T-helper 17 cell (primary cell): ENCODE results near the gene ST8SIA4. TPM values are rescaled to one million over a fixed set of nuclear protein-coding genes. Genes with fewer than 3 reads are reported as not detected.

Source experiments
- ATAC-seq: fragments of 150-1000 bp; cut with Tn5 transposase; 2 replicates; pipeline ENCODE4 v1.10.0; 2021; ENCODE audit warnings: mild to moderate bottlenecking, moderate library complexity
- DNase-seq, 3 donors: peaks; one replicate each; pipeline versions ENCODE4 v3.0.0 to v3.0.0-alpha.2; 2020 to 2021
- H3K9me3 ChIP-seq: one replicate; pipeline ENCODE4 v1.7.0; 2013; ENCODE audit warnings: low read length, mild to moderate bottlenecking; ENCODE audit not compliant: control insufficient read depth, poor library complexity, severe bottlenecking
- H3K27ac Mint-ChIP-seq: one replicate; pipeline ENCODE4 v1.8.0; 2022; ENCODE audit warnings: mild to moderate bottlenecking, moderate library complexity, mixed read lengths
- H3K27me3 Mint-ChIP-seq: one replicate; pipeline ENCODE4 v1.8.0; 2022; ENCODE audit warnings: mixed read lengths
- H3K36me3 Mint-ChIP-seq: one replicate; pipeline ENCODE4 v1.8.0; 2022; ENCODE audit warnings: low read depth, mixed read lengths
- H3K4me1 Mint-ChIP-seq: one replicate; pipeline ENCODE4 v1.8.0; 2022; ENCODE audit warnings: mild to moderate bottlenecking, mixed read lengths
- H3K4me3 Mint-ChIP-seq: one replicate; pipeline ENCODE4 v1.8.0; 2022; ENCODE audit warnings: mild to moderate bottlenecking, moderate library complexity, mixed read lengths
- total RNA-seq, 4 donors: library from RNA in 2 of 4; stranded (reverse) in 2 of 4; gene quantifications; one replicate each; pipeline ENCODE4 v1.2.3 and lab custom pipeline; 2022 to 2026

The ST8SIA4 gene
- total RNA-seq (10 to 100 TPM; 27.5 to 29.0 TPM), total RNA-seq (lab: John Stamatoyannopoulos, UW) (49.7 to 75.4 reads per million in 2 donors)

GRCh38 chr5:100903039-100903887 lies at the start of gene ST8SIA4:
Gene ST8SIA4, minus strand, starts transcription at chr5:100903282. Its CDS starts 327 bp downstream, at chr5:100902955.
- Mint-ChIP-seq H3K4me1 (peaks cover 51% of the 10 kb centered on the region), H3K36me3 (peaks cover 5% of the 10 kb centered on the region)

GRCh38 chr5:100950985-100951384 lies 47.9 kb upstream of the ST8SIA4 start:
- Mint-ChIP-seq H3K27ac (no peak overlapping the region), H3K27me3 (no peaks in the 10 kb centered on the region), H3K4me1 (peaks cover 2% of the 10 kb centered on the region), H3K4me3 (no peak overlapping the region), H3K36me3 (no peaks in the 10 kb centered on the region)
- ATAC-seq (no peak), DNase-seq (no peak)
- peaks cover 6% of the 10 kb centered on the region for H3K9me3 ChIP-seq

More at GRCh38 chr5:100903039-100903887, at the start of gene ST8SIA4:
- ATAC-seq, result peak; percentile 75
- no peaks in the 10 kb centered on the region for H3K9me3 ChIP-seq
- H3K27ac Mint-ChIP-seq, result peak within 1 kb of the TSS; percentile 99
- peak; percentile 76 to 87 (median 82) for DNase-seq
- no peaks in the 10 kb centered on the region for H3K27me3 Mint-ChIP-seq
- peak within 1 kb of the TSS; percentile 99 for H3K4me3 Mint-ChIP-seq

- DNase-seq (no peak), ATAC-seq (no peak)
- Mint-ChIP-seq H3K4me1 (peaks cover 4% of the 10 kb centered on the region), H3K36me3 (peaks cover 2% of the 10 kb centered on the region), H3K4me3 (no peak overlapping the region), H3K27me3 (no peaks in the 10 kb centered on the region), H3K27ac (no peak overlapping the region)
- H3K9me3 ChIP-seq, result no peaks in the 10 kb centered on the region
Measured at GRCh38 chr5:100913298-100913697, 10.2 kb upstream of the ST8SIA4 start.

GRCh38 chr5:100909034-100909433 lies 6.0 kb upstream of the ST8SIA4 start:
- H3K36me3 Mint-ChIP-seq, result peaks cover 2% of the 10 kb centered on the region
- peaks cover 25% of the 10 kb centered on the region for H3K4me1 Mint-ChIP-seq
- ATAC-seq, result no peak
- no peak for DNase-seq
- H3K4me3 Mint-ChIP-seq, result no peak overlapping the region
- no peak overlapping the region for H3K27ac Mint-ChIP-seq
- no peaks in the 10 kb centered on the region for H3K9me3 ChIP-seq
- no peaks in the 10 kb centered on the region for H3K27me3 Mint-ChIP-seq

DNA sequence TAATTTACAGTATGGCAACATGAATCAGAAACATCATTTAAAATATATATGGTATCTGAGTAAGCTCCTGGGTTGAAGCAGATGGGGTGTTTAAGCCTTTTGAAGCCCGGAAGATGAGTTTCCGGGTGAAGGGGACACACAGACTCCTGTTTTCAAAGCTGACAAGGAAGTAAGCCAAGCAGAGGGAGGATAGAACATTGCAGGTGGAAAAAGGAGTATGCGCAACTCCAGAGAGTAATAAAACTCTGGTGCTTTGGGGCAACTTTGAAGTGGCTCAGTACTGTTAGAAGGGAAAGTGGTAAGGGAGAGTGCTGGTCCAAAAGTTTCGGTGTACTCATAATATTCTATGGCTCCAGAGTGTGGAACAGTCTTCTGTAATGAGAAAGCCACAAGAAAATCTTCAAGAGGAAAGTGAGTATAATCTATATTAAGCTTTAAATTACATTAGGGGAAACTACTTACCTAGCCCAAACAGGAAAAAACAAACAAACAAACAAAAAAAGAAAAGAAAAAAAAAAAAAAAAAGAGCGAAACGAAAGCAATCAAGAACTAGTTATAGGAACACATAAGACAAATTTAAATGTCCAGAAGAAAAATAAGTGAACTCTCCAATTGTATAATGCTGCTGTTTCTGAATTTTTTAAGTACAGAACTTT lies 2.3 kb upstream of the ST8SIA4 start:
- Mint-ChIP-seq H3K4me1 (peaks cover 38% of the 10 kb centered on the region), H3K27ac (peak overlapping the region; percentile 99), H3K36me3 (peaks cover 5% of the 10 kb centered on the region), H3K4me3 (peak overlapping the region; percentile 99), H3K27me3 (no peaks in the 10 kb centered on the region)
- no peaks in the 10 kb centered on the region for H3K9me3 ChIP-seq
- DNase-seq (no peak), ATAC-seq (no peak)

DNA sequence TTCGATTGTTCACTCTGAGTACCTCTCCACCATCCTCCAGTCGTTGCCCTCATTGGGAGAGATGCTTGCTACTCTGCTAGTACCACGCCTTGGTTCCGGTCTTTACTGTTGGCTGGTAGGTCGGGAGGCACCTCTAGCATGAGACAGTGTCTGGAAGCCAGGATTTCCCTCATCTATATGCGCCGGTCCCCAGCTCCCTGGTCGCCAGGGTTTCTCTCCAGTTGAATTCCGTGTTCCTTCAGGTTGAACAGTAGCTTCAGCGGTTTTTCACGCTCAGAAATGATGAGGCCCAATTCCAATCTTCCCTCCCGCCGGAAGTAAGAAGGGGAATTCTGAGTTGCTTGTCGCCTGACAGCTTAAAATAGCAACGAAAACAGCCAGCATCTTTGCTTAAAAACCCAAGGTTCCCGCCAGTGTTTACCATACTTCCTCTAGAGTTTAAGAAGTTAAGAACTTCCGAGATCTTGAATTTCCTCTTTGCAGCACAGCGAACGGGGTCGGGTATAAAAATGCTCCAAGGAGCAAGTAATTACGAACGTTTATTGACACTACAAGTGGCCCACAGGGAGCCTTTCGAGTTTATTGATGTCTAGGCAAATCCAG lies 1.3 kb upstream of the ST8SIA4 start:
- Mint-ChIP-seq H3K4me3 (peak overlapping the region; percentile 99), H3K4me1 (peaks cover 45% of the 10 kb centered on the region), H3K36me3 (peaks cover 5% of the 10 kb centered on the region)

GRCh38 chr5:100902440-100903038 lies 543 bp downstream of the ST8SIA4 start:
- DNase-seq (no peak), ATAC-seq (peak; percentile 7)
- H3K4me1 Mint-ChIP-seq, result peaks cover 51% of the 10 kb centered on the region
- H3K4me3 Mint-ChIP-seq, result peak overlapping the region; percentile 99
- peak overlapping the region; percentile 99 for H3K27ac Mint-ChIP-seq
- H3K27me3 Mint-ChIP-seq, result no peaks in the 10 kb centered on the region
- no peaks in the 10 kb centered on the region for H3K9me3 ChIP-seq
- peaks cover 5% of the 10 kb centered on the region for H3K36me3 Mint-ChIP-seq

More for the DNA sequence above, 1.3 kb upstream of the ST8SIA4 start:
- H3K9me3 ChIP-seq, result no peaks in the 10 kb centered on the region
- H3K27me3 Mint-ChIP-seq, result no peaks in the 10 kb centered on the region
- peak overlapping the region; percentile 99 for H3K27ac Mint-ChIP-seq
- DNase-seq, result peak in 2 of 3 donors; percentile 16 to 38
- ATAC-seq, result peak; percentile 10

DNA sequence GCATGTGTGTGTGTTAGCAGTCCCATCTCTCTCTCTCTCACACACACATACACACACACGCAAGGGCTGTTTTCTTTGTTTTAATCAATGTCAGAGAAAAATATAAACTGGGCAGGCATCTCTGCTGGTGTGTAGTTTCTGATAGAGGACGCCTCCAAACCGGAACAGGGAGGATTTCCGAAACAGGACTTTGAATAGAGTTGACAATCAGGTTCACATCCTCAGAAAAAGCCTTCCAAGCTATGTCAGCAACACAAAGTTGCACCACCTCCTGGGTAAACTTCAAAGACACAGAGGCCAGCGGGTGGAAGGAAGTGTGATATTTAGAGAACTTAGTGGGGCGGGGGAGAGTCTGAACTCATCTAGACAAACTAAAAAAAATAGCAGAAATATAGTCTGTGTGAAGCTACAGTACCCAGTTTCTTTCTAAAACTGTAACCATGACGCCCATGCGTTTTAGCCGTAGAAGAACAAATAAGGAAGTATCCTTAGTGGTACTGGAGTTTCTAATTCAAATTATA lies 1.2 kb downstream of the ST8SIA4 start:
- Mint-ChIP-seq H3K27me3 (no peaks in the 10 kb centered on the region), H3K4me3 (peak overlapping the region; percentile 99), H3K4me1 (peaks cover 51% of the 10 kb centered on the region)

GRCh38 chr5:100900796-100901781 lies 2.0 kb downstream of the ST8SIA4 start:
- Mint-ChIP-seq H3K27ac (peak overlapping the region; percentile 99), H3K27me3 (no peaks in the 10 kb centered on the region), H3K4me3 (peak overlapping the region; percentile 99), H3K4me1 (peaks cover 51% of the 10 kb centered on the region), H3K36me3 (peaks cover 7% of the 10 kb centered on the region)
- ATAC-seq (peak; percentile 64), DNase-seq (peak; percentile 80 to 89 (median 83))
- H3K9me3 ChIP-seq, result no peaks in the 10 kb centered on the region

More for the DNA sequence above, 1.2 kb downstream of the ST8SIA4 start:
- H3K9me3 ChIP-seq, result no peaks in the 10 kb centered on the region
- peak; percentile 45 for ATAC-seq
- DNase-seq, result peak; percentile 32 to 53 (median 36)
- Mint-ChIP-seq H3K36me3 (peaks cover 5% of the 10 kb centered on the region), H3K27ac (peak overlapping the region; percentile 99)

- H3K27me3 Mint-ChIP-seq, result no peaks in the 10 kb centered on the region
- H3K4me1 Mint-ChIP-seq, result peaks cover 47% of the 10 kb centered on the region
- H3K27ac Mint-ChIP-seq, result peak overlapping the region; percentile 99
- peaks cover 7% of the 10 kb centered on the region for H3K36me3 Mint-ChIP-seq
- no peaks in the 10 kb centered on the region for H3K9me3 ChIP-seq
- H3K4me3 Mint-ChIP-seq, result peak overlapping the region; percentile 99
- ATAC-seq (no peak), DNase-seq (peak in 1 of 3 donors; percentile 14)
Measured at GRCh38 chr5:100900142-100900795, 2.8 kb downstream of the ST8SIA4 start.

- Mint-ChIP-seq H3K4me1 (peaks cover 41% of the 10 kb centered on the region), H3K27ac (peak overlapping the region; percentile 99), H3K4me3 (peak overlapping the region; percentile 99), H3K36me3 (peaks cover 7% of the 10 kb centered on the region), H3K27me3 (no peaks in the 10 kb centered on the region)
- no peak for ATAC-seq
- no peak for DNase-seq
- no peaks in the 10 kb centered on the region for H3K9me3 ChIP-seq
Measured at GRCh38 chr5:100899675-100900074, 3.4 kb downstream of the ST8SIA4 start.
